K562 (cell line): ENCODE measurements around the gene DYNC1H1. TPM values are rescaled to one million over a fixed set of nuclear protein-coding genes. Genes with fewer than 3 reads are reported as not detected.
A peak's percentile ranks its signal among the peaks of the same experiment; 100 is the strongest.

Experiments used
- ATF3 ChIP-seq, 2 experiments: fragments of 450-650 bp in 1 of 2; sonication (generic) in 1 of 2; formaldehyde crosslinking in 1 of 2; IDR thresholded peaks in 1 of 2; conservative IDR thresholded peaks in 1 of 2; 2 replicates each; pipeline versions ENCODE4 v1.6.1 to v1.8.1; 2016 to 2023; ENCODE audit warnings: mild to moderate bottlenecking in 2 of 2, moderate library complexity in 2 of 2, inconsistent platforms in 1 of 2, missing genetic modification reagents in 1 of 2
- DIDO1 ChIP-seq: fragments of 450-650 bp; IDR thresholded peaks from 2 replicates; pipeline ENCODE4 v1.6.1; 2016; ENCODE audit warnings: low read depth, missing biosample characterization, missing genetic modification characterization
- DMBX1 ChIP-seq: fragments of 250-450 bp; sonication (Bioruptor Pico); IDR thresholded peaks from 2 replicates; pipeline ENCODE4 v1.8.0; 2022; ENCODE audit warnings: inconsistent platforms, mild to moderate bottlenecking, moderate library complexity, borderline replicate concordance
- E2F3 ChIP-seq: fragments of 250-450 bp; sonication (Bioruptor Pico); IDR thresholded peaks from 2 replicates; pipeline ENCODE4 v1.4.0; 2020; ENCODE audit warnings: mild to moderate bottlenecking
- FOXP1 ChIP-seq: sonication (generic); formaldehyde crosslinking; IDR thresholded peaks from 2 replicates; pipeline ENCODE4 v1.8.0; 2022; ENCODE audit warnings: mild to moderate bottlenecking, missing genetic modification reagents
- HDAC1 ChIP-seq, 2 experiments: fragments of 450-650 bp; IDR thresholded peaks; 2 replicates each; pipeline ENCODE4 v1.6.1; 2016 to 2017; ENCODE audit warnings: inconsistent platforms in 1 of 2, mild to moderate bottlenecking in 1 of 2, moderate library complexity in 1 of 2
- HDAC6 ChIP-seq: IDR thresholded peaks from 2 replicates; pipeline ENCODE4 v1.6.1; 2012; ENCODE audit warnings: low read depth, mild to moderate bottlenecking, control low read depth, inconsistent platforms, low read length, moderate library complexity
- HOXB6 ChIP-seq: fragments of 250-450 bp; sonication (Bioruptor Pico); IDR thresholded peaks from 2 replicates; pipeline ENCODE4 v1.5.1; 2022; ENCODE audit warnings: mild to moderate bottlenecking, borderline replicate concordance
- PHTF2 ChIP-seq: fragments of 250-450 bp; sonication (Bioruptor Pico); IDR thresholded peaks from 2 replicates; pipeline ENCODE4 v1.5.0; 2021; ENCODE audit warnings: mild to moderate bottlenecking
- PRDM10 ChIP-seq: fragments of 450-650 bp; IDR thresholded peaks from 2 replicates; pipeline ENCODE4 v1.6.1; 2018; ENCODE audit not compliant: partially characterized antibody
- RB1 ChIP-seq: fragments of 450-650 bp; IDR thresholded peaks from 2 replicates; pipeline ENCODE4 v1.6.1; 2017; ENCODE audit warnings: low read depth, mild to moderate bottlenecking
- RBM17 ChIP-seq: fragments of 200-400 bp; formaldehyde crosslinking; IDR thresholded peaks from 2 replicates; pipeline ENCODE4 v1.6.1; 2017; ENCODE audit warnings: low read depth, mild to moderate bottlenecking, low read length, borderline replicate concordance
- RCOR1 ChIP-seq, 2 experiments: IDR thresholded peaks; 2 replicates each; pipeline ENCODE4 v1.6.1; 2012; ENCODE audit warnings: low read depth in 2 of 2, low read length in 2 of 2, borderline replicate concordance in 1 of 2, improper control_type of control experiment in 1 of 2
- TAL1 ChIP-seq: fragments of 450-650 bp; IDR thresholded peaks from 2 replicates; pipeline ENCODE4 v1.6.1; 2016; ENCODE audit warnings: mild to moderate bottlenecking
- U2AF2 ChIP-seq: fragments of 200-400 bp; formaldehyde crosslinking; optimal IDR thresholded peaks from 2 replicates; pipeline ENCODE3; 2017; ENCODE audit warnings: low read depth, mild to moderate bottlenecking, low read length
- ZBTB33 ChIP-seq: sonication (generic); formaldehyde crosslinking; IDR thresholded peaks from 2 replicates; pipeline ENCODE4 v1.8.1; 2023; ENCODE audit warnings: mild to moderate bottlenecking, missing genetic modification reagents
- ZKSCAN8 ChIP-seq: fragments of 200-800 bp; sonication (Bioruptor generic); IDR thresholded peaks from 2 replicates; pipeline ENCODE4 v1.6.1; 2016; ENCODE audit warnings: missing genetic modification characterization, missing compliant biosample characterization
- ZNF639 ChIP-seq, 2 experiments: fragments of 200-800 bp in 1 of 2; sonication (Bioruptor generic) in 1 of 2; sonication (generic) in 1 of 2; formaldehyde crosslinking in 1 of 2; IDR thresholded peaks in 1 of 2; conservative IDR thresholded peaks in 1 of 2; 2 replicates each; pipeline versions ENCODE4 v1.5.0 to v1.6.1; 2016 to 2020; ENCODE audit warnings: missing compliant biosample characterization in 1 of 2, missing genetic modification characterization in 1 of 2, missing genetic modification reagents in 1 of 2
- ZNF785 ChIP-seq: fragments of 250-450 bp; sonication (Bioruptor Pico); IDR thresholded peaks from 2 replicates; pipeline ENCODE4 v1.4.0; 2020; ENCODE audit warnings: mild to moderate bottlenecking
- polyA plus RNA-seq, 8 experiments: library from polyadenylated mRNA; depleted of rRNA in 4 of 8; stranded (reverse) in 5 of 8; unstranded in 3 of 8; fragments of >200 nt; fragmentation: Nextera tagmentation in 2 of 8; fragmentation: Illumina TruSeq in 1 of 8; extraction: Ambion mirVana in 2 of 8; extraction: Trizol in 1 of 8; gene quantifications; 2 replicates each; pipeline versions ENCODE4 v1.2.1 to v1.2.3, GENCODE V29; 2011 to 2014; ENCODE audit warnings: inconsistent platforms in 1 of 8, missing spikeins in 1 of 8
- total RNA-seq, 7 experiments: library from RNA; depleted of rRNA in 6 of 7; stranded (reverse); fragments of >200 nt in 6 of 7; fragmentation: Illumina TruSeq in 2 of 7; extraction: Trizol in 2 of 7; gene quantifications; 2 replicates each; pipeline versions ENCODE4 v1.2.1 to v1.2.3, GENCODE V29; 2011 to 2021; ENCODE audit warnings: low replicate concordance in 1 of 7

Gene DYNC1H1
- total and polyA plus RNA-seq, 9 of the 15 experiments (the other 6 are each of a cell fraction or from before 2014, with no cell fraction given), result 31.9 to 335 (median 115) TPM

- TF ChIP-seq ZNF639 (CRISPR knock-in tag; conservative IDR thresholded peaks at IDR 0.05 in 1 of 2, IDR thresholded peaks at IDR 0.05 in 1 of 2) (no peak), U2AF2 (no peak), HOXB6 (CRISPR knock-in tag) (no peak), PRDM10 (no peak), DMBX1 (CRISPR knock-in tag) (0 out of 2 replicates have a peak, but pooled peaks have one; percentile 27), ZBTB33 (no peak), ZKSCAN8 (CRISPR knock-in tag) (no peak; the same call in 1 of the 2 replicates), RBM17 (no peak), RB1 (no peak), TAL1 (no peak), FOXP1 (CRISPR knock-in tag) (peak; percentile 97), DIDO1 (tag) (no peak), RCOR1 (IDR thresholded peaks at IDR 0.05; ENCODE audit: borderline replicate concordance in 1 of 2, low read depth in 2 of 2, low read length in 2 of 2) (no peak), ATF3 (IDR thresholded peaks at IDR 0.05) (0 out of 2 replicates have a peak, but pooled peaks have one; percentile 7), ATF3 (CRISPR knock-in tag; conservative IDR thresholded peaks at IDR 0.05) (no peak), ZNF785 (CRISPR knock-in tag) (no peak), HDAC1 (IDR thresholded peaks at IDR 0.05) (no peak), E2F3 (CRISPR knock-in tag) (peak; percentile 19; the same call in 1 of the 2 replicates), HDAC6 (no peak), PHTF2 (CRISPR knock-in tag) (no peak)
These were observed 123.8 kb downstream of the DYNC1H1 start (continued) for GRCh38 chr14:102088012-102088792.
